HCT116 (cell line): ENCODE measurements around the gene ANGPT4. TPM values are rescaled to one million over a fixed set of nuclear protein-coding genes. Genes with fewer than 3 reads are reported as not detected.

ENCODE experiments used
- ATAC-seq: fragments of 200-7000 bp; cut with Tn5 transposase; 2 replicates; pipeline ENCODE4 v1.9.1; 2020; ENCODE audit warnings: mild to moderate bottlenecking, moderate library complexity
- BruUV-seq: library from RNA; stranded (reverse); fragments of 400-500 nt; replicated peaks from 2 replicates; lab custom pipeline; 2021; lab: Mats Ljungman, UMichigan
- CTCF ChIA-PET: fragments of 300-600 bp; sonication (Branson Sonifier 250); formaldehyde crosslinking; loops from one replicate; lab custom pipeline; 2021; ENCODE audit warnings: antibody characterized with exemption; lab: Charles Lee
- POLR2A ChIA-PET: fragments of 300-600, 350-600 bp; sonication (Branson Sonifier 250); formaldehyde crosslinking; loops from one replicate; lab custom pipeline; 2021; ENCODE audit warnings: antibody characterized with exemption; lab: Charles Lee
- RAD21 ChIA-PET, 2 experiments: fragments of 300-600 bp; sonication (Branson Sonifier 250); formaldehyde crosslinking; loops; one replicate each; lab custom pipeline; 2023; ENCODE audit warnings: low total read pairs in 2 of 2; ENCODE audit not compliant: uncharacterized antibody in 2 of 2, unreplicated experiment in 2 of 2, low non-redundant PET in 1 of 2; lab: Charles Lee
- DNase-seq: peaks from one replicate; pipeline ENCODE4 v3.0.0-alpha.2; 2010; ENCODE audit warnings: low read depth, low spot score
- H2AFZ ChIP-seq: fragments of 200-600 bp; shearing (Covaris generic), sonication (generic); 2 replicates; pipeline ENCODE4 v1.6.1; 2017; ENCODE audit warnings: low read depth, mixed run types, mixed read lengths, antibody characterized with exemption, low read length; ENCODE audit not compliant: poor library complexity, severe bottlenecking
- H3K27ac ChIP-seq: 2 replicates; pipeline ENCODE4 v1.5.1; 2012; ENCODE audit warnings: low read depth, low read length
- H3K27me3 ChIP-seq: fragments of 200-600 bp; sonication (generic); 2 replicates; pipeline ENCODE4 v1.6.1; 2016; ENCODE audit warnings: mixed run types, low read length, mixed read lengths; ENCODE audit not compliant: insufficient read depth
- H3K36me3 ChIP-seq, 2 experiments: fragments of 200-500 bp in 1 of 2; fragments of 200-600 bp in 1 of 2; sonication (Bioruptor generic) in 1 of 2; sonication (generic) in 1 of 2; 2 replicates each; pipeline versions ENCODE4 v1.5.1 to v1.6.1; 2014 to 2016; ENCODE audit warnings: low read length in 2 of 2, inconsistent platforms in 1 of 2, mixed read lengths in 1 of 2, mixed run types in 1 of 2; ENCODE audit not compliant: insufficient read depth in 2 of 2, control insufficient read depth in 1 of 2
- H3K4me1 ChIP-seq, 2 experiments: fragments of 200-600 bp in 1 of 2; sonication (generic) in 1 of 2; 2 replicates each; pipeline versions ENCODE4 v1.5.1 to v1.6.1; 2012 to 2017; ENCODE audit warnings: low read length in 2 of 2, inconsistent platforms in 1 of 2, mild to moderate bottlenecking in 1 of 2, mixed read lengths in 1 of 2, mixed run types in 1 of 2, moderate library complexity in 1 of 2; ENCODE audit not compliant: insufficient read depth in 2 of 2, control insufficient read depth in 1 of 2
- H3K4me2 ChIP-seq: fragments of 200-600 bp; sonication (generic); 2 replicates; pipeline ENCODE4 v1.6.1; 2017; ENCODE audit warnings: mixed run types, low read length, mixed read lengths
- H3K4me3 ChIP-seq, 2 experiments: fragments of 200-600 bp in 1 of 2; sonication (generic) in 1 of 2; replicated peaks in 1 of 2; 2 replicates each; pipeline ENCODE4 v1.5.1; 2011 to 2016; ENCODE audit warnings: low read length in 2 of 2, control low read depth in 1 of 2, low read depth in 1 of 2, mild to moderate bottlenecking in 1 of 2, mixed read lengths in 1 of 2, mixed run types in 1 of 2
- H3K79me2 ChIP-seq: fragments of 200-600 bp; sonication (generic); 2 replicates; pipeline ENCODE4 v1.6.1; 2017; ENCODE audit warnings: mild to moderate bottlenecking, mixed run types, low read length, moderate library complexity, mixed read lengths; ENCODE audit not compliant: insufficient read depth
- H3K9ac ChIP-seq: fragments of 200-600 bp; sonication (generic); 2 replicates; pipeline ENCODE4 v1.6.1; 2016; ENCODE audit warnings: low read length, mixed read lengths
- H3K9me2 ChIP-seq: fragments of 200-600 bp; sonication (generic), shearing (Covaris generic); 2 replicates; pipeline ENCODE4 v1.6.1; 2017; ENCODE audit warnings: mixed run types, mild to moderate bottlenecking, moderate library complexity; ENCODE audit not compliant: insufficient read depth
- H3K9me3 ChIP-seq, 2 experiments: fragments of 200-500 bp in 1 of 2; fragments of 200-600 bp in 1 of 2; sonication (Bioruptor generic) in 1 of 2; sonication (generic) in 1 of 2; 2 replicates each; pipeline ENCODE4 v1.6.1; 2014 to 2017; ENCODE audit warnings: low read length in 2 of 2, mixed read lengths in 2 of 2, inconsistent platforms in 1 of 2, low read depth in 1 of 2, mild to moderate bottlenecking in 1 of 2, mixed run types in 1 of 2, moderate library complexity in 1 of 2; ENCODE audit not compliant: control insufficient read depth in 1 of 2, insufficient read depth in 1 of 2
- H4K20me1 ChIP-seq: fragments of 200-600 bp; sonication (generic), shearing (Covaris generic); 2 replicates; pipeline ENCODE4 v1.6.1; 2017; ENCODE audit warnings: mixed run types, mild to moderate bottlenecking, moderate library complexity; ENCODE audit not compliant: insufficient read depth
- CBX3 ChIP-seq: IDR thresholded peaks from 2 replicates; pipeline ENCODE4 v1.6.1; 2012; ENCODE audit warnings: low read depth
- CEBPB ChIP-seq: IDR thresholded peaks from 2 replicates; pipeline ENCODE4 v1.6.1; 2012; ENCODE audit warnings: low read depth
- EGR1 ChIP-seq: IDR thresholded peaks from 2 replicates; pipeline ENCODE4 v1.6.1; 2012; ENCODE audit warnings: low read depth
- ELF1 ChIP-seq: IDR thresholded peaks from 2 replicates; pipeline ENCODE4 v1.6.1; 2012; ENCODE audit warnings: low read depth, borderline replicate concordance
- EZH2 ChIP-seq: fragments of 200-600 bp; sonication (generic); IDR thresholded peaks from 2 replicates; pipeline ENCODE4 v1.6.1; 2017; ENCODE audit warnings: antibody characterized with exemption, mixed run types
- POLR2A ChIP-seq: IDR thresholded peaks from 2 replicates; pipeline ENCODE4 v1.7.0; 2011; ENCODE audit warnings: borderline replicate concordance; ENCODE audit not compliant: insufficient read depth, insufficient read length; ENCODE audit errors: extremely low read depth
- SIN3A ChIP-seq: IDR thresholded peaks from 2 replicates; pipeline ENCODE4 v1.6.1; 2012; ENCODE audit warnings: low read depth
- SP1 ChIP-seq: IDR thresholded peaks from 2 replicates; pipeline ENCODE4 v1.6.1; 2012; ENCODE audit warnings: low read depth
- SRF ChIP-seq: IDR thresholded peaks from 2 replicates; pipeline ENCODE4 v1.6.1; 2012; ENCODE audit warnings: low read depth
- ZBTB33 ChIP-seq: IDR thresholded peaks from 2 replicates; pipeline ENCODE4 v1.6.1; 2011; ENCODE audit warnings: mild to moderate bottlenecking, low read length, moderate library complexity; ENCODE audit not compliant: insufficient replicate concordance; ENCODE audit errors: extremely low read depth
- ZFX ChIP-seq: fragments of 450-650 bp; IDR thresholded peaks from 2 replicates; pipeline ENCODE4 v1.6.1; 2017
- ZNF274 ChIP-seq: fragments of 200-500 bp; sonication (Bioruptor generic); IDR thresholded peaks from 2 replicates; pipeline ENCODE4 v1.6.1; 2014; ENCODE audit warnings: mild to moderate bottlenecking, low read depth, low read length, inconsistent platforms
- intact Hi-C: fragments of 100-400 bp; cut with micrococcal nuclease; formaldehyde crosslinking; loops from 2 replicates; pipeline ENCODE4 v1.10.0; 2022
- total RNA-seq: library from RNA; stranded (reverse); gene quantifications from one replicate; pipeline ENCODE4 v1.2.1, GENCODE V29; 2021; ENCODE audit not compliant: unreplicated experiment
- TF ChIP-seq, protein P1 (sequence below): IDR thresholded peaks from 2 replicates; pipeline ENCODE4 v1.6.1; 2012

ANGPT4 gene
- total RNA-seq, 1 experiment from 2014 or later: not detected

DNA sequence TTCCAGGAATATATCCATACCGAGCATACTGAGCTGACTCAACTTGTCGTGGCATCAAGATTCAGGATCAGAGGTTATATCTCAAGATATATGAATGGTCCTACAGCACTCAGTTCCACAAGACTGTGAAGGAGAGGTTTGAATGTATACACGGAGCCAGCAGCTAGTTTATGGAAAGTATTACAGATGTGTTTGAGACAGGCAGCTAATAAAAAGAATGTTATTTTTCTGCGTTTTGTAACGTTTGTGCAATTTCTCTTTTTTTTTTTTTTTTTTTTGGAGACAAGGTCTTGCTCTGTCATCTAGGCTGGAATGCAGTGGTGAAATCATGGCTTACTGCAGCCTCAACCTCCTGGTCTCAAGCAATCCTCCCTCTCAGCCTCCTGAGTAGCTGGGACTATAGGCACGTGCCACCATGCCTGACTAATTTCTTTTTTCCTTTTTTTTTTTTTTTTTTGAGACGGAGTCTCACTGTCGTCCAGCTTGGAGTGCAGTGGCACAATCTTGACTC is 86.1 kb downstream of the ANGPT4 start:
- no peak for DNase-seq
- Histone ChIP-seq H3K4me1 (peaks cover 8 to 12% of the 10 kb centered on the region in 2 experiments; a peak in 3 of 4 replicates), H2AFZ (no peak overlapping the region), H4K20me1 (no peaks in the 10 kb centered on the region), H3K27ac (no peak overlapping the region), H3K4me2 (no peak overlapping the region), H3K9ac (no peak overlapping the region), H3K9me3 (no peaks in the 10 kb centered on the region), H3K36me3 (no peaks in the 10 kb centered on the region), H3K27me3 (no peaks in the 10 kb centered on the region), H3K4me3 (no peak overlapping the region), H3K9me2 (no peaks in the 10 kb centered on the region), H3K79me2 (0 out of 2 replicates have a peak, but pooled peaks cover 3% of the 10 kb centered on the region)
- intact Hi-C loops: no loop called here
- RAD21 ChIA-PET: no interaction called here
- no peak for ATAC-seq
- CTCF ChIA-PET: interaction anchor here (1.1 to 2.5 kb wide), 2 partner anchors 10 to 12 kb away, joined by 3 to 7 read pairs; no protein-coding TSS in a partner anchor
- POLR2A ChIA-PET: no interaction called here
- TF ChIP-seq ZBTB33 (no peak), ZNF274 (no peak), SRF (no peak), EZH2 (no peak), ELF1 (no peak), CBX3 (no peak), SP1 (no peak), SIN3A (no peak), ZFX (no peak), POLR2A (no peak), CEBPB (no peak), EGR1 (no peak)
- TF ChIP-seq, protein P1, sequence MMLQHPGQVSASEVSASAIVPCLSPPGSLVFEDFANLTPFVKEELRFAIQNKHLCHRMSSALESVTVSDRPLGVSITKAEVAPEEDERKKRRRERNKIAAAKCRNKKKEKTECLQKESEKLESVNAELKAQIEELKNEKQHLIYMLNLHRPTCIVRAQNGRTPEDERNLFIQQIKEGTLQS: no peak
- no TSS peak for BruUV-seq
